KOPT-K1 (cell line): ENCODE data around the gene ZNF213.

Experiments used
- H3K27ac ChIP-seq: fragments of 200-600 bp; sonication (generic); 2 replicates; pipeline ENCODE4 v1.5.1; 2016; ENCODE audit warnings: antibody characterized with exemption, mild to moderate bottlenecking, low read depth, low read length; ENCODE audit not compliant: poor library complexity, severe bottlenecking
- H3K36me3 ChIP-seq: fragments of 200-600 bp; sonication (generic); 2 replicates; pipeline ENCODE4 v1.5.1; 2017; ENCODE audit warnings: antibody characterized with exemption, mild to moderate bottlenecking, low read length, moderate library complexity; ENCODE audit not compliant: insufficient read depth
- H3K9me3 ChIP-seq: fragments of 200-600 bp; sonication (generic); 2 replicates; pipeline ENCODE4 v1.5.1; 2017; ENCODE audit warnings: antibody characterized with exemption, low read length, mild to moderate bottlenecking; ENCODE audit not compliant: insufficient read depth, poor library complexity, severe bottlenecking

ZNF213 gene

GRCh38 chr16:3118204-3118790 lies 16.5 kb upstream of the ZNF213 start:
- Histone ChIP-seq H3K27ac (no peak overlapping the region), H3K9me3 (no peaks in the 10 kb centered on the region), H3K36me3 (no peaks in the 10 kb centered on the region)

- Histone ChIP-seq H3K36me3 (no peaks in the 10 kb centered on the region), H3K9me3 (no peaks in the 10 kb centered on the region), H3K27ac (no peak overlapping the region)
These were observed 16.0 kb upstream of the ZNF213 start for GRCh38 chr16:3118846-3119245.

- Histone ChIP-seq H3K9me3 (no peaks in the 10 kb centered on the region), H3K36me3 (no peaks in the 10 kb centered on the region), H3K27ac (no peak overlapping the region)
These were observed 15.5 kb upstream of the ZNF213 start for GRCh38 chr16:3119286-3119685.

- Histone ChIP-seq H3K27ac (no peak overlapping the region), H3K9me3 (no peaks in the 10 kb centered on the region), H3K36me3 (no peaks in the 10 kb centered on the region)
These were observed 15.0 kb upstream of the ZNF213 start for GRCh38 chr16:3119701-3120408.

GRCh38 chr16:3120435-3120834 lies 14.4 kb upstream of the ZNF213 start:
- H3K36me3 ChIP-seq, result no peaks in the 10 kb centered on the region
- no peaks in the 10 kb centered on the region for H3K9me3 ChIP-seq
- no peak overlapping the region for H3K27ac ChIP-seq

GRCh38 chr16:3121851-3122467 lies 12.9 kb upstream of the ZNF213 start:
- Histone ChIP-seq H3K9me3 (no peaks in the 10 kb centered on the region), H3K36me3 (no peaks in the 10 kb centered on the region), H3K27ac (no peak overlapping the region)

- peaks cover 10% of the 10 kb centered on the region for H3K36me3 ChIP-seq
- no peaks in the 10 kb centered on the region for H3K9me3 ChIP-seq
- no peak overlapping the region for H3K27ac ChIP-seq
These were observed 11.8 kb upstream of the ZNF213 start for GRCh38 chr16:3122926-3123570.

GRCh38 chr16:3123986-3124886 lies 10.6 kb upstream of the ZNF213 start:
- Histone ChIP-seq H3K36me3 (peaks cover 16% of the 10 kb centered on the region), H3K9me3 (no peaks in the 10 kb centered on the region), H3K27ac (peak overlapping the region; percentile 84)

- Histone ChIP-seq H3K9me3 (no peaks in the 10 kb centered on the region), H3K36me3 (peaks cover 34% of the 10 kb centered on the region), H3K27ac (no peak overlapping the region)
These were observed 7.1 kb upstream of the ZNF213 start for GRCh38 chr16:3127745-3128144.

GRCh38 chr16:3129137-3130131 lies 5.4 kb upstream of the ZNF213 start:
- H3K27ac ChIP-seq, result peak overlapping the region; percentile 68
- peaks cover 34% of the 10 kb centered on the region for H3K36me3 ChIP-seq
- no peaks in the 10 kb centered on the region for H3K9me3 ChIP-seq

- H3K36me3 ChIP-seq, result peaks cover 34% of the 10 kb centered on the region
- H3K9me3 ChIP-seq, result no peaks in the 10 kb centered on the region
- H3K27ac ChIP-seq, result no peak overlapping the region
These were observed 3.0 kb upstream of the ZNF213 start for GRCh38 chr16:3131755-3132377.

- peak overlapping the region; percentile 85 for H3K27ac ChIP-seq
- no peaks in the 10 kb centered on the region for H3K9me3 ChIP-seq
- peaks cover 19% of the 10 kb centered on the region for H3K36me3 ChIP-seq
These were observed 985 bp upstream of the ZNF213 start for GRCh38 chr16:3133844-3134243.

- no peaks in the 10 kb centered on the region for H3K9me3 ChIP-seq
- H3K27ac ChIP-seq, result peak overlapping the region; percentile 74
- peaks cover 16% of the 10 kb centered on the region for H3K36me3 ChIP-seq
These were observed 392 bp downstream of the ZNF213 start for GRCh38 chr16:3135126-3135715.
